Heart left ventricle (tissue), 13 donors: Measurements from ENCODE around the gene P2RX1.

Experiments
- CTCF ChIP-seq, 12 donors: fragments of 200-600 bp; sonication (generic) in 4 of 12; IDR thresholded peaks; one replicate each; pipeline versions ENCODE4 v1.5.0 to v1.8.0; 2018 to 2022; ENCODE audit warnings: antibody characterized with exemption in 12 of 12, mild to moderate bottlenecking in 5 of 12
- POLR2A ChIP-seq, 2 donors: fragments of 450-650 bp; IDR thresholded peaks; one replicate each; pipeline ENCODE4 v1.6.1; 2017; ENCODE audit warnings: antibody characterized with exemption in 2 of 2, mild to moderate bottlenecking in 2 of 2, moderate library complexity in 2 of 2
- donor health status: ischemic (EF 13 %, LVEDD 7.1; RV severe dilation, severe dysfunction).
- donor health status: DM: no; HTN: yes; CAD: no.
- donor health status: DM: no; HTN: no; CAD: no.
- donor health status: ischemic (EF 25% LVEDD 6.9; RV normal size, moderate dysfunction).
- donor health status: ischemic (EF 25% LVEDD 5.7; RV mildly dilated, moderate dysfunction).
- donor health status: ischemic (EF 35%, LVEDD 5.7; RV mildly dilated, moderate dysfunction).
- donor health status: nonischemic (EF 11% LVEDD 7.7; RV severe dilation, severe dysfunction).
- donor health status: DM: yes; HTN: yes; CAD: no.
- donor health status: PGD.
- donor health status: ischemic (EF 29% LVEDD 5.4; RV normal size, mild dysfunction).
- donor health status: nonischemic (EF 23%, LVEDD 6.1; RV moderate dilation, normal function).

- TF ChIP-seq CTCF (IDR thresholded peaks at IDR 0.05) (no peak), POLR2A (IDR thresholded peaks at IDR 0.05) (no peak)
Measured at GRCh38 chr17:3861761-3862681, 54.2 kb downstream of the P2RX1 start.
